HG02852 (cell line): ENCODE measurements around the gene UBTD1.

ENCODE experiments used
- ATAC-seq: cut with Tn5 transposase; IDR thresholded peaks from one replicate; pipeline ENCODE4 v1.9.1; 2021; ENCODE audit warnings: mild to moderate bottlenecking, moderate library complexity; ENCODE audit not compliant: unreplicated experiment

UBTD1 gene

GRCh38 chr10:97482381-97482780 lies 16.3 kb upstream of the UBTD1 start:
- ATAC-seq, result no peak

- ATAC-seq, result no peak
Measured at GRCh38 chr10:97483506-97483905, 15.2 kb upstream of the UBTD1 start.

GRCh38 chr10:97483921-97484320 lies 14.8 kb upstream of the UBTD1 start:
- no peak for ATAC-seq

GRCh38 chr10:97485647-97486281 lies 13.0 kb upstream of the UBTD1 start:
- ATAC-seq, result no peak

- no peak for ATAC-seq
Measured at GRCh38 chr10:97490592-97490991, 8.1 kb upstream of the UBTD1 start.

- no peak for ATAC-seq
Measured at GRCh38 chr10:97494151-97494550, 4.6 kb upstream of the UBTD1 start.

- ATAC-seq, result no peak
Measured at GRCh38 chr10:97494863-97495506, 3.7 kb upstream of the UBTD1 start.

GRCh38 chr10:97497572-97498075 lies 1.1 kb upstream of the UBTD1 start:
- peak; percentile 27 for ATAC-seq

- peak; percentile 94 for ATAC-seq
Measured at GRCh38 chr10:97498076-97498840, 466 bp upstream of the UBTD1 start, which contains the start of gene MMS19. TSS of gene MMS19 (minus strand) at chr10:97498422. CDS start at chr10:97498384, 38 bp downstream.

- no peak for ATAC-seq
Measured at GRCh38 chr10:97499561-97500296, 1.0 kb downstream of the UBTD1 start.

- no peak for ATAC-seq
Measured at GRCh38 chr10:97500297-97500575, 1.5 kb downstream of the UBTD1 start.

GRCh38 chr10:97502916-97503315 lies 4.2 kb downstream of the UBTD1 start:
- ATAC-seq, result no peak

GRCh38 chr10:97503406-97503805 lies 4.7 kb downstream of the UBTD1 start:
- no peak for ATAC-seq

- no peak for ATAC-seq
Measured at GRCh38 chr10:97505152-97505551, 6.4 kb downstream of the UBTD1 start.

GRCh38 chr10:97506199-97506991 lies 7.7 kb downstream of the UBTD1 start:
- no peak for ATAC-seq

- ATAC-seq, result no peak
Measured at GRCh38 chr10:97508342-97508741, 9.6 kb downstream of the UBTD1 start.

- ATAC-seq, result no peak
Measured at GRCh38 chr10:97509120-97509680, 10.5 kb downstream of the UBTD1 start.

GRCh38 chr10:97510686-97511085 lies 12.0 kb downstream of the UBTD1 start:
- ATAC-seq, result no peak

GRCh38 chr10:97511711-97512440 lies 13.2 kb downstream of the UBTD1 start:
- no peak for ATAC-seq
